GM12874 (cell line): ENCODE data around the gene RXRA.

Source experiments
- TF ChIP-seq, protein P1 (sequence below): IDR thresholded peaks from 2 replicates; pipeline ENCODE4 v1.5.1; 2011; ENCODE audit warnings: low read depth, mild to moderate bottlenecking, control low read depth, low read length, moderate library complexity; ENCODE audit not compliant: insufficient read depth

Gene RXRA

DNA sequence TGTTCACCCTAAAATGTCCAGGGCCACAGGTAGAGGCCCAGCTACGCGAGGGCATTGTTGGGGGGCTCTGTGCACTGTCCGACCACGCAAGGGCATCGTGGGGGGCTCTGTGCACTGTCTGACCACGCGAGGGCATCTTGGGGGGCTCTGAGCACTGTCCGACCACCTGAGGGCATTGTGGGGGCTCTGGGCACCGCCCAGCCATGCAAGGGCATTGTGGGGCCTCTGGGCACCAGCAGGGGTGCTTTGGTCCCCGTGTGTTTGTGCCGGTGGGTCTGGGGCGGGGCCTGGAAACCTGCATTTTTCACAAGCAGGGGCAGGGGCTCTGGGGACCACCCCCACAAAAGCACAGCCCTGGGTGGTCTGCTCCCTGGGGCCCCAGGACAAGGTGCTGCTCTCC lies 41.5 kb upstream of the RXRA start:
- TF ChIP-seq, protein P1, sequence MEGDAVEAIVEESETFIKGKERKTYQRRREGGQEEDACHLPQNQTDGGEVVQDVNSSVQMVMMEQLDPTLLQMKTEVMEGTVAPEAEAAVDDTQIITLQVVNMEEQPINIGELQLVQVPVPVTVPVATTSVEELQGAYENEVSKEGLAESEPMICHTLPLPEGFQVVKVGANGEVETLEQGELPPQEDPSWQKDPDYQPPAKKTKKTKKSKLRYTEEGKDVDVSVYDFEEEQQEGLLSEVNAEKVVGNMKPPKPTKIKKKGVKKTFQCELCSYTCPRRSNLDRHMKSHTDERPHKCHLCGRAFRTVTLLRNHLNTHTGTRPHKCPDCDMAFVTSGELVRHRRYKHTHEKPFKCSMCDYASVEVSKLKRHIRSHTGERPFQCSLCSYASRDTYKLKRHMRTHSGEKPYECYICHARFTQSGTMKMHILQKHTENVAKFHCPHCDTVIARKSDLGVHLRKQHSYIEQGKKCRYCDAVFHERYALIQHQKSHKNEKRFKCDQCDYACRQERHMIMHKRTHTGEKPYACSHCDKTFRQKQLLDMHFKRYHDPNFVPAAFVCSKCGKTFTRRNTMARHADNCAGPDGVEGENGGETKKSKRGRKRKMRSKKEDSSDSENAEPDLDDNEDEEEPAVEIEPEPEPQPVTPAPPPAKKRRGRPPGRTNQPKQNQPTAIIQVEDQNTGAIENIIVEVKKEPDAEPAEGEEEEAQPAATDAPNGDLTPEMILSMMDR: no peak

DNA sequence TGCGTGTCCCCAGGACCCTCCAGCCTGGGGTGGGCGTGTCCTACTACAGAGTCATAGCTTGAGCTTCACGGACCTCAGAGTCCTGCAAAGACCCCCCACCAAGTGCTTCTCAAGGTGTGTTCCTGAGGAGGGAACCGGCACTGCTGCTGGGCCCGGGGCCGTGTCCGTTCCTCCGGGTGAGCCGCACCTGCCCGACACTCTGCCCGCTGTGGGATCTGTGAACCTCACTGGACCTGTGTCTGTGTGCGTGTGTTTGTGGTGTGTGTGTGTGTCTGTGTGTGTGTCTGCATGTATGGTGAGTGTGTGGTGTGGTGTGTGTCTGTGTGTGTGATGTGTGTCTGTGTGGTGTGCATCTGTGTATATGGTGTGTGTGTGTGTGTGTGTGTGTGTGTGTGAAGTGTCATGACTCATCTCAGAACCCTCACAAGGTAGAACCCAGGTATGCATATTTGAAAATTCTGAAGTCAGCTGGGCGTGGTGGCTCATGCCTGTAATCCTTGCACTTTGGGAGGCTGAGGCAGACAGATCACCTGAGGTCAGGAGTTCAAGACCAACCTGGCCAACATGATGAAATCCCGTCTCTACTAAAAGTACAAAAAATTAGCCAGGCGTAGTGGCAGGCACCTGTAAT lies 40.9 kb upstream of the RXRA start:
- TF ChIP-seq, protein P1: no peak

DNA sequence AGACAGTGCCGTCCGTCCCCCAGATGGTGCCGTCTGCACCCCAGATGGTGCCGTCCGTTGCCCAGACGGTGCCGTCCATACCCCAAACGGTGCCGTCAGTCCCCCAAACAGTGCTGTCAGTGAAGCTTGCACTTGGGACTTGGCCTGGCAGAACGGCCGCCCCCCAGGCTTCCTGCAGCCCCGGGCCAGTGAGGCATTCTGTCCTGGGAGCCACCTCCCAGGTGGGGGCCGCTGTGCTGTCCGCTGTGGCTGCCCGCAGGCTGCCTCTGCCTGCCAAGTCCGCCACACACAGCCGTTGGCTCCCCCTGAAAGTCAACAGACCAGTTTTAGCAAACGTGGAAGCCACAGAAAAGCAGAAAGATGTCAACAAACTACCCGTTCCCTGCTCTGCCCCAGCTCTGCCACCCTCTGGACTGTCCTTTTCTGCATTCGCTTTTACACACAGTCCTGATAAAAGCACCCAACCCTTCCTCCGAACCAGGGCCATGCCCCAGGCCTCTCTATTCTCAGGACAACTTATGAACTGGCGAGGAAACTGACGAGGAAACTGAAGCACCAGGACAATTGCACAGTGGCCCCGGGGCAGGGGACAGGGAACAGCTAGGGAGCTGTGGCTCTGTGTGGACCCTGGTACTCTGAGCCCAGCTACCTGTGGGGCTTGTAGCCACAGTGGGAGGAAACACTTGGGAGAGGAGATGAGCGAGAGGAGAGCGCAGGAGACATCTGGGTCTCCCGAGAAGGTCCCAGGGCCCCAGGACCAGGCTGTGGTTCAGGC lies 39.6 kb upstream of the RXRA start:
- TF ChIP-seq, protein P1: no peak

DNA sequence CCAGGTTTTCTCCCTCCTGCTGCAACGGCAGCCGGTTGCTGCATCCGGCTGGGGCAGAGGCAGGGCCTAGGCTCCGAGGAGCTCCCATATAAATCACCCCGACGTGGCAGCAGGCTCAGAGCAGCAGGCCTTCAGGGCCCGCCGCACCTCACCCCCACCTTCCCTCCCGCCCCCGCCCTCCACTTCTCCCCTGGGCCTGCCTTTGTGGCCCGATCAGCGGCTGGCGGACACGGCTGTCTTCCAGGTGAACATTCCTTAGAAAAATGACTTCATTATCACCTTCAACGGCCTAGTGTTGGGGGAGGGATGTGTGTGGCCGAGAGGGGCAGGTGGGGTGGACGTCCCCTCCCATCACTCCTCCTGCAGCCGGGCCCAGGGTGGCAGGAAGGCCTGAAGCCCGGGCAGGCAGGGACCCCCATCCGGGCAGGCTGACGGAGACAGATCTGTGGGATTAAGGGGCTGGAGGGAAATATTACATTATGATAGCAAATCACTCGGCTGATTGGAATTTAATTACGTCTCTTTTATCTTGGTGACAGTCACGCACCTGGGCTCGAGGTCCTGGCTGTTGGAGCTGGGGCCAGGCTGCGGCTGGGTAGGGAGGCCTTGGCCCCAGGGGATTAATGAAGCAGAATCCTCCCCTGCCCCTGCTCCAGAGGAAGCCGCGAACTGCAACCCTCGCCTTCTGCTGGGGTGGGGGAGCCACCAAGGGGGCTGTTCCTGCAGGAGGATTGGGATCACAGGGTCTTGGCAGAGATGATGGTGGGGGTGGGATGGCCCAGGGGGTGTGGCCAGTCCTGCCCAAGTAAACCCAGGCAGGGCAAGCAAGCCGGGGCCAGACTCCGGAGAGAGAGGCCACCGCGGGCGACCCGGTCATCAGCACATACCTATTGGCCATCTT lies 38.4 kb upstream of the RXRA start:
- TF ChIP-seq, protein P1: no peak

DNA sequence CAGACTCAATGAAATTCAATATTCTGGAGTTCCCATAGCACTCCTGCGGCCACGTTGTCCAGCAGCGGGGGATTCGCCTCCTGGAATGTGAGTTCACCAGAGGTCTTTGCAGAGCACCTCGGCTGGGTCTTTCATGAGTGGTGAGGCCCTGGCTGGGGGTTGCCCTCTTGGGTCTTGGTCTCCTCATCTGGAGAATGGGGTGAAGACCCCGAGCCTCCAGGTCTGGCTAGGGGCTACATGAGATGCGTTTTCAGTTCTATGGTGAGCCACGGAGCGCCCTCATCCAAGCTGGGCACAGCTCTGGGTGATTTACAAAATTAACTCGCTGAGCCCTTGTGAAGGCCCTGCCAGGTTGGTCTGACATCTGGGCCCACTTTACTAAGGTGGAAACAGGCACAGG lies 37.5 kb upstream of the RXRA start:
- TF ChIP-seq, protein P1: no peak

DNA sequence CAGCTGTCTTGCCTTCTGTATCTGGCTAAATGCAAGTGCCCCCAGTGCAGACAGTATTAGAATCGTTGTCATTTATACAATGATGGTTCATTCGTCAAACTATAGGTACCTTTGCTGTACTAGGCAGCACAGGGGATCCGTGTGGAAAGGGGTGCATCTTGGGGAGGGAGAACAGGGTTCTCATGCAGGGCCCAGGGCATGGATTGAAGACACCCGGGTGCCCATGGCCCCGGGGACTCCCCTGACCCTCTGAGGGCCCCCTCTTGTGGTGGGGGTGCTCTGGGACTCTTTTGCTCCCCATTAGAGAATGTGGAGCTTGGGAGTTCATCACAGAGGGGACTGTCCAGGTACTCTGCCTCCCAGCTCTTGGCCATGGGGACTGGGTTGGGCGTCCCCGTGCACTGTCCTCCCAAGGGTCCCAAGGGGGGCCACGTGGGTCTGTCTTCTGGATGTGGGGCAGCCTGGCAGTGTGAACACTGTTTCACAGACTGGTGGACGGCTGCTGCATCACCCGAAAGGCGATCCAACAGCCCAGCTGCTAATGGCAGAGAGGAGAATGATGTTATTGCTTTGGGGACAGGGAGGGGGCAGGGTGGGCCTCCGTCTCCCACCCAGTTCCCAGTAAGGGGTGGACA lies 36.9 kb upstream of the RXRA start:
- TF ChIP-seq, protein P1: no peak
